BE2C (cell line): Measurements from ENCODE around the gene BMPER.

Experiments used
- DNase-seq: peaks from one replicate; pipeline ENCODE4 v3.0.0-alpha.2; 2020
- H3K27me3 ChIP-seq: fragments of 250-450 bp; sonication (Bioruptor Pico); 2 replicates; pipeline ENCODE4 v1.5.1; 2020; ENCODE audit warnings: mild to moderate bottlenecking
- H3K36me3 ChIP-seq: fragments of 250-450 bp; sonication (Bioruptor Pico); 2 replicates; pipeline ENCODE4 v1.5.1; 2020; ENCODE audit warnings: mild to moderate bottlenecking
- H3K4me1 ChIP-seq: fragments of 250-450 bp; sonication (Bioruptor Pico); 2 replicates; pipeline ENCODE4 v1.5.1; 2020
- H3K4me3 ChIP-seq: 2 replicates; pipeline ENCODE4 v1.5.1; 2011; ENCODE audit warnings: low read depth, low read length
- H3K9me3 ChIP-seq: fragments of 250-450 bp; sonication (Bioruptor Pico); 2 replicates; pipeline ENCODE4 v1.5.1; 2020
- CTCF ChIP-seq: IDR thresholded peaks from 2 replicates; pipeline ENCODE4 v1.5.1; 2012; ENCODE audit warnings: mild to moderate bottlenecking, low read depth, low read length

BMPER gene

GRCh38 chr7:34044306-34044643, 138.9 kb downstream of the BMPER start:
- DNase-seq, result no peak
- H3K4me1 ChIP-seq, result no peaks in the 10 kb centered on the region
- H3K9me3 ChIP-seq, result no peaks in the 10 kb centered on the region
- no peaks in the 10 kb centered on the region for H3K27me3 ChIP-seq
- no peak for TF ChIP-seq CTCF
- no peak overlapping the region for H3K4me3 ChIP-seq
- no peaks in the 10 kb centered on the region for H3K36me3 ChIP-seq

- no peak for TF ChIP-seq CTCF
Observed at GRCh38 chr7:34044734-34045353, 139.5 kb downstream of the BMPER start.

GRCh38 chr7:34048445-34048844, 143.1 kb downstream of the BMPER start:
- no peaks in the 10 kb centered on the region for H3K27me3 ChIP-seq
- no peaks in the 10 kb centered on the region for H3K9me3 ChIP-seq
- H3K36me3 ChIP-seq, result no peaks in the 10 kb centered on the region
- no peaks in the 10 kb centered on the region for H3K4me1 ChIP-seq
- H3K4me3 ChIP-seq, result no peak overlapping the region
- TF ChIP-seq CTCF, result no peak
- no peak for DNase-seq

More at GRCh38 chr7:34044734-34045353, 139.5 kb downstream of the BMPER start:
- H3K27me3 ChIP-seq, result no peaks in the 10 kb centered on the region
- no peak for DNase-seq
- no peak overlapping the region for H3K4me3 ChIP-seq
- no peaks in the 10 kb centered on the region for H3K36me3 ChIP-seq
- H3K4me1 ChIP-seq, result no peaks in the 10 kb centered on the region
- H3K9me3 ChIP-seq, result no peaks in the 10 kb centered on the region

GRCh38 chr7:34054075-34054474, 148.7 kb downstream of the BMPER start:
- Histone ChIP-seq H3K27me3 (no peaks in the 10 kb centered on the region), H3K9me3 (no peaks in the 10 kb centered on the region), H3K4me3 (no peak overlapping the region), H3K36me3 (no peaks in the 10 kb centered on the region), H3K4me1 (no peaks in the 10 kb centered on the region)
- DNase-seq, result no peak
- no peak for TF ChIP-seq CTCF

GRCh38 chr7:34057136-34057535, 151.8 kb downstream of the BMPER start:
- H3K36me3 ChIP-seq, result no peaks in the 10 kb centered on the region
- no peak overlapping the region for H3K4me3 ChIP-seq
- DNase-seq, result no peak
- H3K9me3 ChIP-seq, result no peaks in the 10 kb centered on the region
- no peaks in the 10 kb centered on the region for H3K27me3 ChIP-seq
- no peak for TF ChIP-seq CTCF
- H3K4me1 ChIP-seq, result no peaks in the 10 kb centered on the region

GRCh38 chr7:34057956-34058355, 152.6 kb downstream of the BMPER start:
- H3K4me3 ChIP-seq, result no peak overlapping the region
- DNase-seq, result no peak
- no peaks in the 10 kb centered on the region for H3K4me1 ChIP-seq
- H3K36me3 ChIP-seq, result no peaks in the 10 kb centered on the region
- H3K27me3 ChIP-seq, result no peaks in the 10 kb centered on the region
- TF ChIP-seq CTCF, result no peak
- H3K9me3 ChIP-seq, result no peaks in the 10 kb centered on the region
